Smooth muscle cell (in vitro differentiated cells): ENCODE results near the gene UNC13C. TPM values are rescaled to one million over a fixed set of nuclear protein-coding genes. Genes with fewer than 3 reads are reported as not detected.

Experiments
- DNase-seq: peaks from one replicate; lab custom pipeline; 2025; ENCODE audit not compliant: unreplicated experiment; lab: John Stamatoyannopoulos, UW
- H2AFZ ChIP-seq: fragments of 200-600 bp; sonication (generic); 2 replicates; pipeline ENCODE4 v1.6.0; 2016; ENCODE audit warnings: antibody characterized with exemption, low read depth, mild to moderate bottlenecking
- H3F3A ChIP-seq: fragments of 200-600 bp; sonication (generic); 2 replicates; pipeline ENCODE4 v1.6.0; 2017; ENCODE audit warnings: antibody characterized with exemption, low read depth
- H3K27ac ChIP-seq: fragments of 200-600 bp; sonication (generic); 2 replicates; pipeline ENCODE4 v1.5.1; 2016; ENCODE audit warnings: low read depth, mild to moderate bottlenecking
- H3K27me3 ChIP-seq: fragments of 200-600 bp; sonication (generic); 2 replicates; pipeline ENCODE4 v1.6.1; 2016; ENCODE audit warnings: low read depth, mild to moderate bottlenecking
- H3K36me3 ChIP-seq: fragments of 200-600 bp; sonication (generic); 2 replicates; pipeline ENCODE4 v1.5.1; 2016; ENCODE audit warnings: low read depth
- H3K4me1 ChIP-seq: fragments of 200-600 bp; sonication (generic); 2 replicates; pipeline ENCODE4 v1.5.1; 2016; ENCODE audit warnings: low read depth
- H3K4me2 ChIP-seq: fragments of 200-600 bp; sonication (generic); 2 replicates; pipeline ENCODE4 v1.6.0; 2016; ENCODE audit warnings: mild to moderate bottlenecking
- H3K4me3 ChIP-seq: fragments of 200-600 bp; sonication (generic); 2 replicates; pipeline ENCODE4 v1.5.1; 2016; ENCODE audit warnings: mild to moderate bottlenecking
- H3K79me2 ChIP-seq: fragments of 200-600 bp; sonication (generic); 2 replicates; pipeline ENCODE4 v1.6.0; 2016; ENCODE audit warnings: low read depth, mild to moderate bottlenecking
- H3K9ac ChIP-seq: fragments of 200-600 bp; sonication (generic); 2 replicates; pipeline ENCODE4 v1.6.0; 2016; ENCODE audit warnings: low read depth
- H3K9me3 ChIP-seq: fragments of 200-600 bp; sonication (generic); replicated peaks from 2 replicates; pipeline ENCODE4 v1.5.1; 2016; ENCODE audit warnings: low read depth
- H4K20me1 ChIP-seq: fragments of 200-600 bp; sonication (generic); 2 replicates; pipeline ENCODE4 v1.6.0; 2016; ENCODE audit warnings: low read depth
- WGBS: methylation state at CpG from one replicate; pipeline ENCODE4 v1.1.7; 2016; ENCODE audit warnings: low lambda C conversion rate; 5-methylcytosine and 5-hydroxymethylcytosine counted together
- polyA plus RNA-seq: library from polyadenylated mRNA; unstranded; fragments of >200 nt; fragmentation: Nextera tagmentation; extraction: Ambion mirVana; gene quantifications from 2 replicates; pipeline ENCODE4 v1.2.1, GENCODE V29; 2016
- total RNA-seq: library from RNA; depleted of rRNA; stranded (reverse); fragments of >200 nt; gene quantifications from 2 replicates; pipeline ENCODE4 v1.2.3, GENCODE V29; 2014
- TF ChIP-seq, protein P1 (sequence below): fragments of 200-600 bp; sonication (generic); IDR thresholded peaks from 2 replicates; pipeline ENCODE4 v1.5.1; 2017; ENCODE audit warnings: borderline replicate concordance, mild to moderate bottlenecking, antibody characterized with exemption; ENCODE audit not compliant: insufficient read depth, poor library complexity, severe bottlenecking

The UNC13C gene
- total and polyA plus RNA-seq, 2 experiments from 2014 or later = 0.85 to 4.0 TPM

- no peak for DNase-seq
- Histone ChIP-seq H4K20me1 (no peaks in the 10 kb centered on the region), H3K9me3 (no peaks in the 10 kb centered on the region), H3F3A (no peaks in the 10 kb centered on the region), H3K9ac (no peak overlapping the region), H3K27me3 (no peaks in the 10 kb centered on the region), H3K36me3 (no peaks in the 10 kb centered on the region), H3K4me1 (no peaks in the 10 kb centered on the region), H3K4me3 (no peak overlapping the region), H3K79me2 (no peaks in the 10 kb centered on the region), H2AFZ (no peak overlapping the region), H3K27ac (no peak overlapping the region), H3K4me2 (no peak overlapping the region)
- TF ChIP-seq, protein P1, sequence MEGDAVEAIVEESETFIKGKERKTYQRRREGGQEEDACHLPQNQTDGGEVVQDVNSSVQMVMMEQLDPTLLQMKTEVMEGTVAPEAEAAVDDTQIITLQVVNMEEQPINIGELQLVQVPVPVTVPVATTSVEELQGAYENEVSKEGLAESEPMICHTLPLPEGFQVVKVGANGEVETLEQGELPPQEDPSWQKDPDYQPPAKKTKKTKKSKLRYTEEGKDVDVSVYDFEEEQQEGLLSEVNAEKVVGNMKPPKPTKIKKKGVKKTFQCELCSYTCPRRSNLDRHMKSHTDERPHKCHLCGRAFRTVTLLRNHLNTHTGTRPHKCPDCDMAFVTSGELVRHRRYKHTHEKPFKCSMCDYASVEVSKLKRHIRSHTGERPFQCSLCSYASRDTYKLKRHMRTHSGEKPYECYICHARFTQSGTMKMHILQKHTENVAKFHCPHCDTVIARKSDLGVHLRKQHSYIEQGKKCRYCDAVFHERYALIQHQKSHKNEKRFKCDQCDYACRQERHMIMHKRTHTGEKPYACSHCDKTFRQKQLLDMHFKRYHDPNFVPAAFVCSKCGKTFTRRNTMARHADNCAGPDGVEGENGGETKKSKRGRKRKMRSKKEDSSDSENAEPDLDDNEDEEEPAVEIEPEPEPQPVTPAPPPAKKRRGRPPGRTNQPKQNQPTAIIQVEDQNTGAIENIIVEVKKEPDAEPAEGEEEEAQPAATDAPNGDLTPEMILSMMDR = no peak
- WGBS = 48% methylated on average over 2 of the region's 2 CpGs
These were observed 703.3 kb downstream of the UNC13C start for GRCh38 chr15:54681584-54681983.

Other genes with a start within 250 kb of the UNC13C start
- 2.7 and 3.3 TPM in 2 replicates for gene WDR72, start 218.8 kb upstream of the UNC13C start, total RNA-seq
- gene WDR72, start 218.8 kb upstream of the UNC13C start, polyA plus RNA-seq = 1.3 and 2.3 TPM in 2 replicates